Spleen (tissue), 7 donors: ENCODE results near the gene ALDH1A1.

ENCODE experiments used
- CTCF ChIP-seq, 11 experiments: fragments of 200-600 bp in 7 of 11; fragments of 450-650 bp in 4 of 11; sonication (generic) in 4 of 11; IDR thresholded peaks in 8 of 11; conservative IDR thresholded peaks in 3 of 11; 1 replicate in 7 of 11; 2 replicates in 4 of 11; pipeline versions ENCODE4 v1.4.0 to v1.8.0; 2016 to 2021; ENCODE audit warnings: antibody characterized with exemption in 11 of 11, inconsistent platforms in 4 of 11, mild to moderate bottlenecking in 1 of 11
- POLR2A ChIP-seq, 3 donors: fragments of 450-650 bp; IDR thresholded peaks; one replicate each; pipeline ENCODE4 v1.5.1; 2017; ENCODE audit warnings: antibody characterized with exemption in 3 of 3, mild to moderate bottlenecking in 1 of 3
- POLR2AphosphoS5 ChIP-seq, 3 donors: sonication (generic); formaldehyde crosslinking; IDR thresholded peaks; one replicate each; pipeline ENCODE4 v1.5.1; 2017; ENCODE audit warnings: antibody characterized with exemption in 3 of 3
- donor health status: DM: no; HTN: no; CAD: no; lungs with moderate emphysema.
- donor health status: DM: no; HTN: no; CAD: no.
- donor health status: DM: no; HTN: no; CAD: no.

GRCh38 chr9:72856972-72857623 lies 95.8 kb downstream of the ALDH1A1 start:
- peak in 10 of 11 experiments; percentile 10 to 63 (median 48) for TF ChIP-seq CTCF (IDR thresholded peaks at IDR 0.05 in 8 of 11, conservative IDR thresholded peaks at IDR 0.05 in 3 of 11)
- no peak for TF ChIP-seq POLR2A (IDR thresholded peaks at IDR 0.05)
- TF ChIP-seq POLR2AphosphoS5 (IDR thresholded peaks at IDR 0.05), result no peak
